ENCODE data around the gene FGF1.

Gene FGF1

DNA sequence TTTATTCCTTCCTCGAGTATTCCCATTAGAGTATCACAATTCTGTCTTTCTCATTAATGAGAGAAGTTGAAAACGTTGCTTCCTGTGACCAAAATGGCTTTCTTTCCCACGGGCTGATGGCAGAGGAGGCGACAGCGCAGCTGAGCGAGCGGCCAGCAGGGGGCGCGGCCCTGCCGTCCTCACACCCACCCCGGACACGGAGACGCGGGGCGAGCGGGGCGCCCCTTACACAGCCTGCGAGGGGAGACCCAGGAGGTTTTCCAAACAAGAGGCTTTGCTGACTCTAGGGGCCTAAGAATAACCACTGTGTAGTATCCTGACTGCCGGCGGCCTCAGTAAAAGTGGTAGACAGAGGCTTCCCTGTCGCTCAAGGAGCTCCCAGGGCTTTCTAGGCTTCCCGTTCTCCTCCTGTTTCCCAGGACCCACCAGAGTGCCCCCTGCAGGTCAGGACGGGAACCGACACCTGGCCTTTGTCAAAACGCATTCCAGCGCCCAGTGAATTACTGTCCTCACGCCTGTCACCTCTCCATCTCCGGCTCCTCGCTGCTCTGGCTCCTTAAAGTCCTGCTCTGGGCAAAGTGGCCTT lies 27.3 kb upstream of the FGF1 start:
- DNase-seq (ENCODE audit: low spot score) = peak; percentile 75
- in situ Hi-C loops (cut with MboI; ENCODE audit: low pct_unique_long_range_greater_than_20kb, low sequenced_read_pairs, unreplicated experiment) = no loop called here
- TF ChIP-seq, protein P1, sequence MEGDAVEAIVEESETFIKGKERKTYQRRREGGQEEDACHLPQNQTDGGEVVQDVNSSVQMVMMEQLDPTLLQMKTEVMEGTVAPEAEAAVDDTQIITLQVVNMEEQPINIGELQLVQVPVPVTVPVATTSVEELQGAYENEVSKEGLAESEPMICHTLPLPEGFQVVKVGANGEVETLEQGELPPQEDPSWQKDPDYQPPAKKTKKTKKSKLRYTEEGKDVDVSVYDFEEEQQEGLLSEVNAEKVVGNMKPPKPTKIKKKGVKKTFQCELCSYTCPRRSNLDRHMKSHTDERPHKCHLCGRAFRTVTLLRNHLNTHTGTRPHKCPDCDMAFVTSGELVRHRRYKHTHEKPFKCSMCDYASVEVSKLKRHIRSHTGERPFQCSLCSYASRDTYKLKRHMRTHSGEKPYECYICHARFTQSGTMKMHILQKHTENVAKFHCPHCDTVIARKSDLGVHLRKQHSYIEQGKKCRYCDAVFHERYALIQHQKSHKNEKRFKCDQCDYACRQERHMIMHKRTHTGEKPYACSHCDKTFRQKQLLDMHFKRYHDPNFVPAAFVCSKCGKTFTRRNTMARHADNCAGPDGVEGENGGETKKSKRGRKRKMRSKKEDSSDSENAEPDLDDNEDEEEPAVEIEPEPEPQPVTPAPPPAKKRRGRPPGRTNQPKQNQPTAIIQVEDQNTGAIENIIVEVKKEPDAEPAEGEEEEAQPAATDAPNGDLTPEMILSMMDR (IDR thresholded peaks at IDR 0.05; ENCODE audit: extremely low read depth, insufficient read depth, missing control alignments) = peak; percentile 98

DNA sequence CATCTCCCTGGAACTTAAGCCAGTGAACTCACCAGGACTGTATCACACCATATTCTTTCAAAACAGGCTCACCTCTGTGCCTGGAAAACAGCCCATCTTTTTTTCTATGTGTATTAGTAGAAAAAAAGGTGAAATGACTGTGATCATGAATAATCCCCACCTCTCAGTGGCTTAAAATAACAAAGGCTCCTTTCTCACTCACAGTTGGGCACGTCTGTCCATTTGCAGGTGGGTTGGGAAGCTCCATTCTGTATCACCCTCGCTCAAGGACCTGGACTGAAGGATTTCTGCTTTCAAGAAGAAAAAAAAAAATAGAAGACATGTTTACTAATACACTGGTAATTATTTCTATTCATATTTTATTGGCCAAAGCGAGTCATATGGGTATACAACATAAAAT lies 17.3 kb upstream of the FGF1 start:
- TF ChIP-seq, protein P1 (IDR thresholded peaks at IDR 0.05; ENCODE audit: extremely low read depth, insufficient read depth, missing control alignments) = no peak
- DNase-seq (ENCODE audit: low spot score) = no peak
- in situ Hi-C loops (cut with MboI; ENCODE audit: low pct_unique_long_range_greater_than_20kb, low sequenced_read_pairs, unreplicated experiment) = no loop called here

DNA sequence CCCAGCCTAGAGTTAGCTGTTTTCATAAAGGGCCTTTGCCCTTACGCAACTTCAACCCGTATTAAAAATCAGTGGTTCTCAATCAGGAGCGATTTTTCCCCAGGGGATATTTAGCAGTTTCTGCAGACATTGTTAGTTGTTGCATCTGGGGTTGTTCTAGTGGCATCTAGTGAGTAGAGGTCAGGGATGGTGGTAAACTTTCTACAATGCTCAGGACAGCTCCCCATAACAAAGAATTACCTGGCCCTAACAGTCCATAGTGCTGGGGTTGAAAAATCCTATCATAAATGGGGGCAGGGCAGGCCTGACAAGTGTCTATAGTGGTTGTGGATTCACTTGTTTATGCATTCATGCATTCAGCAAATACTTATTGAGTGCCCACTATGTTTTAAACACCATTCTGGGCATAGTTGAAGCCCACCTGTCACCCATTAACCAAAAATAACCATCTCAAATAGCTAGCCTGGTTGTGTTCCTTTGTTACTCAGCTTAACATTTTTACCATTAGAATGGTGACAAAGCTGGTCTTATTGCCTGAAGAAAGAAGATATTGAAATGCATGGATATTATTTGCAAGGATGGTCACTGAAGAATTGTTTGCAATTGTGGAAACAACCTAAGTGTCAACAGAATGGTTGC lies 15.9 kb upstream of the FGF1 start:
- DNase-seq (ENCODE audit: low spot score) = no peak
- in situ Hi-C loops (cut with MboI; ENCODE audit: low pct_unique_long_range_greater_than_20kb, low sequenced_read_pairs, unreplicated experiment) = no loop called here
- TF ChIP-seq, protein P1 (IDR thresholded peaks at IDR 0.05; ENCODE audit: extremely low read depth, insufficient read depth, missing control alignments) = no peak

DNA sequence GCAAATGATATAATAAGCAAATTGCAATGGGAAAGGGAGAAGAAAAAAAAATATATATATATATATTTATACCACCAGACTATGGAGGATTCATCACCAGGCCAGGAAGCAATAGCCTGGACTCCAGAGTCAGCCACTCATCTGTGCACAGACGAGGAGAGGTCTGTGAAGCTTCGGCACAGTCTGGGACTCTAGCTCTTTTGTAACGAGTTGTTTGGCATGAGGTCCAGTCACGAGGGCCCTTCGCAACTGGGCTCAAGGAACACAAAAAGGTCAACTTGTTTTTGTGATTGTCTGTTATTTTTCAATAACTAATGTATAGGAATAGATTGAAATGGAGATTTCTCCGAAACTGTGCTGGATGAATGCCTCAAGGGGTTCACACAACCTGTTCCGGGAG lies 14.7 kb upstream of the FGF1 start:
- in situ Hi-C loops (cut with MboI; ENCODE audit: low pct_unique_long_range_greater_than_20kb, low sequenced_read_pairs, unreplicated experiment) = no loop called here

DNA sequence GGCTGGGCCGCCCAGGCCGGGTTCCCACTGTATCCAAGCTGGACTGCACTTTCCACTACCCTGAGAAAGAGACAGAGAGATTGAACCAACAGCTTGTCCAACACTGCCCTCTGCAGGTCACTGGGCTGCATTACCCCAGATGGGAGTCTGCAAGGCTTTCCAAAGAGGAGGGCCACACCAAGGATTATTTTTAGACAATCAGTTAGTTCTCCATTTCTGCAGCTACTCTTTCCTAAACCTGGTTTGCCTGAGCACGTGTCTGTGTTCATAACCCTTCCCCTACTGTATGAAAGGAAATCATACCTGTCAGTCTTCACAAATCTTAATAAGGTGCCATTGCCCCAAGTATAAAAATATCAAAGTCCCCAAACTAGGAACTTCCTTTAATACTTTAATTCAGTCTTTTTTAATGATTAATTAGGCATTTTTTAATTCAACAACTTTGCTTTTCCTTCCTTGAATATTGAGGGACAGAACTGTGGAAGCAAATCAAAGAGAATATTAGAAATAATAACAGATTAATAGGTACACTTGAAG lies 13.4 kb upstream of the FGF1 start:
- TF ChIP-seq, protein P1 (IDR thresholded peaks at IDR 0.05; ENCODE audit: extremely low read depth, insufficient read depth, missing control alignments) = peak; percentile 95
- in situ Hi-C loops (cut with MboI; ENCODE audit: low pct_unique_long_range_greater_than_20kb, low sequenced_read_pairs, unreplicated experiment) = no loop called here
- DNase-seq (ENCODE audit: low spot score) = peak; percentile 66

More for the DNA sequence above, 14.7 kb upstream of the FGF1 start:
- no peak for DNase-seq (ENCODE audit: low spot score)
- TF ChIP-seq, protein P1 (IDR thresholded peaks at IDR 0.05; ENCODE audit: extremely low read depth, insufficient read depth, missing control alignments) = no peak

DNA sequence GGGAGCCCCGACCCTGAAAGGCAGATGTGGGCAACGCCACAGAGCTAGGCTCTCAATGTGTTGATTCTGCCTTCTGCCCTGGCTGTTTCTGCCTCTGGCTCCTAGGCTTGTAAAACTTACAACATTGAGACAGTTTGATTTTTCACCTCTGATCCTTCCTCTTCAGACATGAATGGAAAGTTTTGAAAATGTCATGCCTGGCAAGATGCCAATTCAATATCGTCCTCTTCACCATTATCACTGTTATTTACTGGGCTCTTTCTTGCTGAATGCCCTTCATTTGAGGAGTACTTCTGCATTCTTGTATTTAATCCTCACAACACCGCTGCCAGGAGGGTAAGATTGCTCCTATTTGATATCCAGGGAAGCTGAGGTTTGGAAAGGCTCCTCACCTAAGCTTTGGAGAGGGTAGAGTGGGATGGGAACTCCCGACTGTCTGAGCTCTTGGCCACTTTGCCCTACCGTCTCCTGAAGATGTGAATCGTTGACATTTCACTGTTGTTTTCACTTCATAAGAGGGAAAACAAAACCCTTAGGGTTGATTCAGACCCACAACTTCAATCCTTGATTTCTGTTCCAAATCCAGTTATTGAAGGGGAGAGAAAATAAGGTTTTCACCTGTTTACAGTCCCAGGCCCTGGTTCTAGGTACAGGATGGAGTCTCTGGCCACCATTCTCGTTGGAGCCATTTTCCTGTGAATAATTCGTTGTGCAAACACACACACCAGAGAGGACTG lies 12.7 kb upstream of the FGF1 start:
- in situ Hi-C loops (cut with MboI; ENCODE audit: low pct_unique_long_range_greater_than_20kb, low sequenced_read_pairs, unreplicated experiment) = no loop called here
- no peak for DNase-seq (ENCODE audit: low spot score)
- TF ChIP-seq, protein P1 (IDR thresholded peaks at IDR 0.05; ENCODE audit: extremely low read depth, insufficient read depth, missing control alignments) = no peak
